H1 (cell line): ENCODE measurements around the gene SLAIN2. TPM values are rescaled to one million over a fixed set of nuclear protein-coding genes. Genes with fewer than 3 reads are reported as not detected.

ENCODE experiments used
- CTCF ChIP-seq, 3 experiments: IDR thresholded peaks; 1 replicate in 2 of 3; 2 replicates in 1 of 3; pipeline versions ENCODE4 v1.5.1 to v1.6.1; 2011; ENCODE audit warnings: low read length in 3 of 3, mild to moderate bottlenecking in 3 of 3, inconsistent platforms in 2 of 3, low read depth in 1 of 3, moderate library complexity in 1 of 3; ENCODE audit not compliant: insufficient read depth in 1 of 3; ENCODE audit errors: control extremely low read depth in 1 of 3
- polyA plus RNA-seq, 7 experiments: library from polyadenylated mRNA; depleted of rRNA in 3 of 7; stranded (reverse) in 5 of 7; unstranded in 2 of 7; fragments of >200 nt in 5 of 7; fragments of 200-250 nt in 2 of 7; gene quantifications; 1 replicate in 5 of 7; 2 replicates in 1 of 7; 4 replicates in 1 of 7; pipeline versions ENCODE4 v1.2.1 to v1.2.3, GENCODE V29; 2011 to 2013; ENCODE audit warnings: missing spikeins in 2 of 7, mixed read lengths in 2 of 7
- total RNA-seq: library from RNA; stranded (reverse); fragmentation: NEBNext Ultra II Directional; extraction: Animal tissue kit (Norgen Biotek cat#: 25700); gene quantifications from 2 replicates; pipeline ENCODE4 v1.2.1, GENCODE V29; 2021
- TF ChIP-seq, protein P1 (sequence below): fragments of 300-600 bp; sonication (generic); IDR thresholded peaks from 2 replicates; pipeline ENCODE4 v1.7.1; 2012; ENCODE audit warnings: low read length, moderate library complexity, mild to moderate bottlenecking, inconsistent platforms; ENCODE audit not compliant: insufficient replicate concordance

SLAIN2 gene
- total and polyA plus RNA-seq, 2 of the 8 experiments (the other 6 are each of a cell fraction or from before 2014, with no cell fraction given): 8.2 to 40.0 TPM

GRCh38 chr4:48409203-48409602, 67.9 kb downstream of the SLAIN2 start (continued):
- TF ChIP-seq, protein P1, sequence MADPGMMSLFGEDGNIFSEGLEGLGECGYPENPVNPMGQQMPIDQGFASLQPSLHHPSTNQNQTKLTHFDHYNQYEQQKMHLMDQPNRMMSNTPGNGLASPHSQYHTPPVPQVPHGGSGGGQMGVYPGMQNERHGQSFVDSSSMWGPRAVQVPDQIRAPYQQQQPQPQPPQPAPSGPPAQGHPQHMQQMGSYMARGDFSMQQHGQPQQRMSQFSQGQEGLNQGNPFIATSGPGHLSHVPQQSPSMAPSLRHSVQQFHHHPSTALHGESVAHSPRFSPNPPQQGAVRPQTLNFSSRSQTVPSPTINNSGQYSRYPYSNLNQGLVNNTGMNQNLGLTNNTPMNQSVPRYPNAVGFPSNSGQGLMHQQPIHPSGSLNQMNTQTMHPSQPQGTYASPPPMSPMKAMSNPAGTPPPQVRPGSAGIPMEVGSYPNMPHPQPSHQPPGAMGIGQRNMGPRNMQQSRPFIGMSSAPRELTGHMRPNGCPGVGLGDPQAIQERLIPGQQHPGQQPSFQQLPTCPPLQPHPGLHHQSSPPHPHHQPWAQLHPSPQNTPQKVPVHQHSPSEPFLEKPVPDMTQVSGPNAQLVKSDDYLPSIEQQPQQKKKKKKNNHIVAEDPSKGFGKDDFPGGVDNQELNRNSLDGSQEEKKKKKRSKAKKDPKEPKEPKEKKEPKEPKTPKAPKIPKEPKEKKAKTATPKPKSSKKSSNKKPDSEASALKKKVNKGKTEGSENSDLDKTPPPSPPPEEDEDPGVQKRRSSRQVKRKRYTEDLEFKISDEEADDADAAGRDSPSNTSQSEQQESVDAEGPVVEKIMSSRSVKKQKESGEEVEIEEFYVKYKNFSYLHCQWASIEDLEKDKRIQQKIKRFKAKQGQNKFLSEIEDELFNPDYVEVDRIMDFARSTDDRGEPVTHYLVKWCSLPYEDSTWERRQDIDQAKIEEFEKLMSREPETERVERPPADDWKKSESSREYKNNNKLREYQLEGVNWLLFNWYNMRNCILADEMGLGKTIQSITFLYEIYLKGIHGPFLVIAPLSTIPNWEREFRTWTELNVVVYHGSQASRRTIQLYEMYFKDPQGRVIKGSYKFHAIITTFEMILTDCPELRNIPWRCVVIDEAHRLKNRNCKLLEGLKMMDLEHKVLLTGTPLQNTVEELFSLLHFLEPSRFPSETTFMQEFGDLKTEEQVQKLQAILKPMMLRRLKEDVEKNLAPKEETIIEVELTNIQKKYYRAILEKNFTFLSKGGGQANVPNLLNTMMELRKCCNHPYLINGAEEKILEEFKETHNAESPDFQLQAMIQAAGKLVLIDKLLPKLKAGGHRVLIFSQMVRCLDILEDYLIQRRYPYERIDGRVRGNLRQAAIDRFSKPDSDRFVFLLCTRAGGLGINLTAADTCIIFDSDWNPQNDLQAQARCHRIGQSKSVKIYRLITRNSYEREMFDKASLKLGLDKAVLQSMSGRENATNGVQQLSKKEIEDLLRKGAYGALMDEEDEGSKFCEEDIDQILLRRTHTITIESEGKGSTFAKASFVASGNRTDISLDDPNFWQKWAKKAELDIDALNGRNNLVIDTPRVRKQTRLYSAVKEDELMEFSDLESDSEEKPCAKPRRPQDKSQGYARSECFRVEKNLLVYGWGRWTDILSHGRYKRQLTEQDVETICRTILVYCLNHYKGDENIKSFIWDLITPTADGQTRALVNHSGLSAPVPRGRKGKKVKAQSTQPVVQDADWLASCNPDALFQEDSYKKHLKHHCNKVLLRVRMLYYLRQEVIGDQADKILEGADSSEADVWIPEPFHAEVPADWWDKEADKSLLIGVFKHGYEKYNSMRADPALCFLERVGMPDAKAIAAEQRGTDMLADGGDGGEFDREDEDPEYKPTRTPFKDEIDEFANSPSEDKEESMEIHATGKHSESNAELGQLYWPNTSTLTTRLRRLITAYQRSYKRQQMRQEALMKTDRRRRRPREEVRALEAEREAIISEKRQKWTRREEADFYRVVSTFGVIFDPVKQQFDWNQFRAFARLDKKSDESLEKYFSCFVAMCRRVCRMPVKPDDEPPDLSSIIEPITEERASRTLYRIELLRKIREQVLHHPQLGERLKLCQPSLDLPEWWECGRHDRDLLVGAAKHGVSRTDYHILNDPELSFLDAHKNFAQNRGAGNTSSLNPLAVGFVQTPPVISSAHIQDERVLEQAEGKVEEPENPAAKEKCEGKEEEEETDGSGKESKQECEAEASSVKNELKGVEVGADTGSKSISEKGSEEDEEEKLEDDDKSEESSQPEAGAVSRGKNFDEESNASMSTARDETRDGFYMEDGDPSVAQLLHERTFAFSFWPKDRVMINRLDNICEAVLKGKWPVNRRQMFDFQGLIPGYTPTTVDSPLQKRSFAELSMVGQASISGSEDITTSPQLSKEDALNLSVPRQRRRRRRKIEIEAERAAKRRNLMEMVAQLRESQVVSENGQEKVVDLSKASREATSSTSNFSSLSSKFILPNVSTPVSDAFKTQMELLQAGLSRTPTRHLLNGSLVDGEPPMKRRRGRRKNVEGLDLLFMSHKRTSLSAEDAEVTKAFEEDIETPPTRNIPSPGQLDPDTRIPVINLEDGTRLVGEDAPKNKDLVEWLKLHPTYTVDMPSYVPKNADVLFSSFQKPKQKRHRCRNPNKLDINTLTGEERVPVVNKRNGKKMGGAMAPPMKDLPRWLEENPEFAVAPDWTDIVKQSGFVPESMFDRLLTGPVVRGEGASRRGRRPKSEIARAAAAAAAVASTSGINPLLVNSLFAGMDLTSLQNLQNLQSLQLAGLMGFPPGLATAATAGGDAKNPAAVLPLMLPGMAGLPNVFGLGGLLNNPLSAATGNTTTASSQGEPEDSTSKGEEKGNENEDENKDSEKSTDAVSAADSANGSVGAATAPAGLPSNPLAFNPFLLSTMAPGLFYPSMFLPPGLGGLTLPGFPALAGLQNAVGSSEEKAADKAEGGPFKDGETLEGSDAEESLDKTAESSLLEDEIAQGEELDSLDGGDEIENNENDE: no peak
- TF ChIP-seq CTCF (IDR thresholded peaks at IDR 0.05; ENCODE audit: control extremely low read depth in 1 of 3, insufficient read depth in 1 of 3, low read depth in 1 of 3, low read length in 3 of 3): no peak
